C4-2B (cell line): ENCODE data around the gene PLD1.

Experiments
- H3K27ac ChIP-seq: fragments of 450-650 bp; 2 replicates; pipeline ENCODE4 v1.5.1; 2017
- CTCF ChIP-seq: fragments of 450-650 bp; conservative IDR thresholded peaks from 2 replicates; pipeline ENCODE4 v1.5.1; 2017; ENCODE audit warnings: mild to moderate bottlenecking
- ZFX ChIP-seq: fragments of 450-650 bp; IDR thresholded peaks from 2 replicates; pipeline ENCODE4 v1.6.1; 2017

Gene PLD1

DNA sequence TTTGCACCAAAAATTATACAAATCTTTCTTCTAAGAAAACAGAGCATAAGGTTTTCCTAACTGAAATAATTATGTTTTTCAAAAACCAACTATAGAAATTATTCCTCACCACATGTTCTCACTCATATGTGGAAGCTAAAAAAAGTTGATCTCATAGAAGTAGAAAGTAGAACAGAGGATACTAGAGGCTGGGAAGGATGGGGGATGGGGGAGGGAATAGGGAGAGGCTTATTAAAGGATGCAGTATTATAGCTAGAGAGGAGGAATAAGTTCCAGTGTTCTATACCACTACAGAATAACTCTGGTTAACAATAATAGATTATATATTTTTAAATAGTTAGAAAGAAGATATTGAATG is 20.2 kb upstream of the PLD1 start:
- no peak for TF ChIP-seq ZFX
- no peak for TF ChIP-seq CTCF
- H3K27ac ChIP-seq, result no peak overlapping the region

DNA sequence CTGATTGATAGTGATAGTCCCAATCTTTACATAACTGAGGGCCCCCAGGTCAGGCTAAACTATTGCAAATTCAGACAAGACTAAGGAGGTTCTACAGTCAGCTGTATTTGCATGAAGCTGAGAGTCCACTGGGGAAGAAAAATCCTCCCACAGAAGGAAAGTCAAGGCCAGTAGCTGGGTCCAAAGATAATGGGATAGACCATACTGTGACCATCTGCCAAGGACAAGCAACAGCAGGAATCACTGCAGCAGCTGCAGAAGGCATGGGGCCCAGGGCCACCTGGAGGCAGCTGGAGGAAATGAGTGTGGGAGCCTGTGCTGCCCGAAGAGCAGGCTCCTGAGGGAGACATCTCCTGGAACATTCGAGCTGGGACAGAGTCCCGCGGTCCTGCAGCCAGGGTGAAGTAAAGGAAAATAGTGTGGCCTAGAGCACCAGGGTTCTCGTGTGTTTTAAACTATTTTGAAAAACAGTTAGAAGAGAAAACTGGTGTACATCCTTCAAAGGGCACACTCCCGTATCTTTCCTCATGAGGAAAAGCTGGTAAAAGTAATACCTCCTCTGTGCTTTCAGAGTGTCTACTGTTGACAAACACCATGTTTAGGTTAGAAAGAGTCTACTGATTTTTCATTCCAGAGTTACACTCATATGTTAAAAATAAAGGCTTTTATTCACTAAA is 19.7 kb upstream of the PLD1 start:
- peak; percentile 87 for TF ChIP-seq CTCF
- no peak for TF ChIP-seq ZFX
- H3K27ac ChIP-seq, result no peak overlapping the region

DNA sequence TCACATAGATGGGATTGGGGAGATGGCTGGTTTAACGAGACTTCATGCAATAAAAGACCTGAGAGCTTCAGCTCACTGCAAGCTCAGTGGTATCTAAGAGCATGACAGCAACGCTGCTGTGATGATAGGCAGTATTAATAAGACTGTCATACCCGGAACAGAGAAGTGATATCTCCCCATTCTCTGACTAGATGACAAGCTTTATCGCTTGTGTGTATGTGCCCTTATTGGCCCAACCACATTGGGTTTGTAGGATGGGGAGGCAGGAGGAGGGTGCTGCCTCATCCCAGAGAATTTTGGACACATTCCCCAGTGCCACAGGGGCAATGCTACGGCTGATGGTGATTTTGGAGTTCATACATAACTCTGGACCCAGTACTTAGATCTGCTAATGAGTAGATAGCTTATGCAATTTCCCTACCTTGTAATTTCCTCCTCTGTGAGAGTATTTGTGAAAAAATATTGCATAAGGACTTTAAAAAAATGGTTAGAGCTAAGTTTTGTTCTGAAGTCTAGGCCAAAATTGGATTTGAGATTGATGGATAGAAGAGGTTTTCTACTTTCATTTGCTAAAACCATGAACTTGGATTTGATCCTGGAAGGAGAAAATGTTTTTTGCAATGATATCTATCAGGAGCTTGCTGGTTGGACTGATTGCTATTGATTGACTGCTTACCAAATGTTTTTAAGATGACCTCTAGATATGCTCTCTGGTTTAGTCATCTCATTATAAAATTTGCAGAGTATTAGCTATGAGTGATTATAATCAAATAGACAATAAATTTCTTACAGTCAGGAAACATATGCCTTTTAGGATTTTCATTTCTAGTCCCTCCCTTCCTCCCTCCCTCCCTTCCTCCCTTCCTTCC is 18.9 kb upstream of the PLD1 start:
- H3K27ac ChIP-seq, result no peak overlapping the region

GRCh38 chr3:171827836-171828458 is 17.7 kb upstream of the PLD1 start:
- TF ChIP-seq ZFX, result no peak
- TF ChIP-seq CTCF, result no peak
- H3K27ac ChIP-seq, result no peak overlapping the region

More for the DNA sequence above, 18.9 kb upstream of the PLD1 start:
- no peak for TF ChIP-seq CTCF

DNA sequence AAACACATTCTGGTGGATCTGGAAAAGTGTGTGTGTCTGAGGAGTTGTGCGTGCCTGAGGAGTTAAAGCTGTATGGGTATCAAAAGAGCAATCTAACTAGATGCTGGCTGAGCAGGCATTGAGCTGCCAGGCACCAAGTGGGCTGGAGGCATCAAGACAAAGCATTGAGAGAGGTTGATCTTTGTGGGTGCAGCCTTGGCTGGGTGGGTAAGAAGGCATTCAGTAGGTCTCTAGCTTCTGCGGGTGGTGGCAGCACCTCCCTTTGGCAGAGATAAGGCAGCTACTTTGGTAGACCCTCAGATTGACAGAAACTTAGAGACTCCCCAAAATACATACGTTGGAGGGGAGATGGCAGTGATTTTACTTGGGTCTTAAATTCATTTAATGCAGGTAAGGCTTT is 17.1 kb upstream of the PLD1 start:
- no peak overlapping the region for H3K27ac ChIP-seq
- TF ChIP-seq ZFX (no peak), CTCF (no peak)

GRCh38 chr3:171825222-171825828 is 15.0 kb upstream of the PLD1 start:
- no peak overlapping the region for H3K27ac ChIP-seq
- TF ChIP-seq CTCF, result no peak
- no peak for TF ChIP-seq ZFX
